ENCODE measurements around the gene CENPQ.

Gene CENPQ

GRCh38 chr6:49513153-49513989 lies 50.2 kb downstream of the CENPQ start:
- Histone ChIP-seq H3K27ac (ENCODE audit: low read depth, low read length) (no peak overlapping the region), H3K4me3 (ENCODE audit: low read length) (no peak overlapping the region), H3K27me3 (ENCODE audit: control insufficient read depth, low read length) (no peaks in the 10 kb centered on the region), H3K4me1 (ENCODE audit: control insufficient read depth, low read length) (no peaks in the 10 kb centered on the region), H3F3A (ENCODE audit: control insufficient read depth, insufficient read depth) (no peaks in the 10 kb centered on the region), H3K9me3 (ENCODE audit: control insufficient read depth, insufficient read depth, low read length) (no peaks in the 10 kb centered on the region), H3K4me2 (ENCODE audit: low read length) (no peak overlapping the region), H4K20me1 (ENCODE audit: control insufficient read depth, insufficient read depth, low read depth, low read length) (no peaks in the 10 kb centered on the region), H3K9me2 (replicated peaks; ENCODE audit: control insufficient read depth, low read length) (no peaks in the 10 kb centered on the region), H3K79me2 (ENCODE audit: control insufficient read depth, low read length) (no peaks in the 10 kb centered on the region), H3K36me3 (ENCODE audit: control insufficient read depth, low read length) (no peaks in the 10 kb centered on the region)
- no peak for TF ChIP-seq EZH2phosphoT487 (IDR thresholded peaks at IDR 0.05; ENCODE audit: borderline replicate concordance, low read length)
- TF ChIP-seq CTCF (IDR thresholded peaks at IDR 0.05; ENCODE audit: low read depth, low read length, poor library complexity, severe bottlenecking), result no peak

- Histone ChIP-seq H3K9me3 (ENCODE audit: control insufficient read depth, insufficient read depth, low read length) (no peaks in the 10 kb centered on the region), H3K36me3 (ENCODE audit: control insufficient read depth, low read length) (no peaks in the 10 kb centered on the region), H3K4me3 (ENCODE audit: low read length) (no peak overlapping the region), H3K27me3 (ENCODE audit: control insufficient read depth, low read length) (no peaks in the 10 kb centered on the region), H3K4me1 (ENCODE audit: control insufficient read depth, low read length) (no peaks in the 10 kb centered on the region), H3F3A (ENCODE audit: control insufficient read depth, insufficient read depth) (no peaks in the 10 kb centered on the region), H3K79me2 (ENCODE audit: control insufficient read depth, low read length) (no peaks in the 10 kb centered on the region), H4K20me1 (ENCODE audit: control insufficient read depth, insufficient read depth, low read depth, low read length) (no peaks in the 10 kb centered on the region), H3K4me2 (ENCODE audit: low read length) (no peak overlapping the region), H3K9me2 (replicated peaks; ENCODE audit: control insufficient read depth, low read length) (no peaks in the 10 kb centered on the region), H3K27ac (ENCODE audit: low read depth, low read length) (no peak overlapping the region)
- no peak for TF ChIP-seq EZH2phosphoT487 (IDR thresholded peaks at IDR 0.05; ENCODE audit: borderline replicate concordance, low read length)
- TF ChIP-seq CTCF (IDR thresholded peaks at IDR 0.05; ENCODE audit: low read depth, low read length, poor library complexity, severe bottlenecking), result no peak
Observed at GRCh38 chr6:49514571-49515484, 51.7 kb downstream of the CENPQ start.

- Histone ChIP-seq H3F3A (ENCODE audit: control insufficient read depth, insufficient read depth) (no peaks in the 10 kb centered on the region), H3K4me2 (ENCODE audit: low read length) (no peak overlapping the region), H4K20me1 (ENCODE audit: control insufficient read depth, insufficient read depth, low read depth, low read length) (no peaks in the 10 kb centered on the region), H3K36me3 (ENCODE audit: control insufficient read depth, low read length) (no peaks in the 10 kb centered on the region), H3K4me3 (ENCODE audit: low read length) (no peak overlapping the region), H3K79me2 (ENCODE audit: control insufficient read depth, low read length) (no peaks in the 10 kb centered on the region), H3K27ac (ENCODE audit: low read depth, low read length) (no peak overlapping the region), H3K9me2 (replicated peaks; ENCODE audit: control insufficient read depth, low read length) (no peaks in the 10 kb centered on the region), H3K27me3 (ENCODE audit: control insufficient read depth, low read length) (no peaks in the 10 kb centered on the region), H3K4me1 (ENCODE audit: control insufficient read depth, low read length) (no peaks in the 10 kb centered on the region), H3K9me3 (ENCODE audit: control insufficient read depth, insufficient read depth, low read length) (no peaks in the 10 kb centered on the region)
- no peak for TF ChIP-seq CTCF (IDR thresholded peaks at IDR 0.05; ENCODE audit: low read depth, low read length, poor library complexity, severe bottlenecking)
Observed at GRCh38 chr6:49515485-49516146, 52.4 kb downstream of the CENPQ start.

Data from DOHH2 (cell line).